Mesenchymal stem cell (in vitro differentiated cells and primary cell): Measurements from ENCODE around the gene GJC2.
A peak's percentile ranks its signal among the peaks of the same experiment; 100 is the strongest.

Source experiments
- DNase-seq: peaks from one replicate; pipeline ENCODE4 v3.0.0-alpha.2; 2013
- H2AFZ ChIP-seq: one replicate; pipeline ENCODE4 v1.6.1; 2013; ENCODE audit warnings: low read depth, mild to moderate bottlenecking, control low read depth, inconsistent platforms, low read length, moderate library complexity
- H2AK5ac ChIP-seq: 2 replicates; pipeline ENCODE4 v1.6.1; 2013; ENCODE audit warnings: low read length, moderate library complexity, mild to moderate bottlenecking, inconsistent platforms; ENCODE audit not compliant: severe bottlenecking
- H2BK120ac ChIP-seq: one replicate; pipeline ENCODE4 v1.6.1; 2013; ENCODE audit warnings: low read depth, mild to moderate bottlenecking, inconsistent platforms, low read length, moderate library complexity
- H2BK12ac ChIP-seq, 2 experiments: one replicate each; pipeline ENCODE4 v1.6.1; 2013; ENCODE audit warnings: inconsistent platforms in 2 of 2, low read length in 2 of 2, mild to moderate bottlenecking in 2 of 2, moderate library complexity in 2 of 2, control low read depth in 1 of 2
- H2BK15ac ChIP-seq: one replicate; pipeline ENCODE4 v1.6.1; 2013; ENCODE audit warnings: mild to moderate bottlenecking, low read depth, inconsistent platforms; ENCODE audit not compliant: poor library complexity, severe bottlenecking
- H2BK5ac ChIP-seq: 2 replicates; pipeline ENCODE4 v1.6.1; 2013; ENCODE audit warnings: low read depth, mild to moderate bottlenecking, low read length, control low read depth, inconsistent platforms; ENCODE audit not compliant: poor library complexity, severe bottlenecking
- H3K14ac ChIP-seq, 2 experiments: one replicate each; pipeline ENCODE4 v1.6.1; 2013; ENCODE audit warnings: inconsistent platforms in 2 of 2, low read length in 2 of 2, control low read depth in 1 of 2, mild to moderate bottlenecking in 1 of 2, moderate library complexity in 1 of 2
- H3K18ac ChIP-seq, 2 experiments: one replicate each; pipeline ENCODE4 v1.6.1; 2013; ENCODE audit warnings: inconsistent platforms in 2 of 2, low read length in 2 of 2, control low read depth in 1 of 2, low read depth in 1 of 2, mild to moderate bottlenecking in 1 of 2
- H3K23ac ChIP-seq, 2 experiments: one replicate each; pipeline ENCODE4 v1.6.1; 2013; ENCODE audit warnings: inconsistent platforms in 2 of 2, low read length in 2 of 2, mild to moderate bottlenecking in 2 of 2, moderate library complexity in 2 of 2, control low read depth in 1 of 2
- H3K27ac ChIP-seq: 2 replicates; pipeline ENCODE4 v1.5.1; 2013; ENCODE audit warnings: mild to moderate bottlenecking, moderate library complexity, low read length, control low read depth, inconsistent platforms; ENCODE audit not compliant: poor library complexity, severe bottlenecking
- H3K27me3 ChIP-seq, 2 experiments: 2 replicates each; pipeline versions ENCODE4 v1.6.1 to v1.7.0; 2013; ENCODE audit warnings: low read length in 2 of 2, mild to moderate bottlenecking in 2 of 2, moderate library complexity in 2 of 2, control low read depth in 1 of 2, inconsistent platforms in 1 of 2; ENCODE audit not compliant: control insufficient read depth in 1 of 2, insufficient read depth in 1 of 2
- H3K36me3 ChIP-seq, 2 experiments: 2 replicates each; pipeline versions ENCODE4 v1.6.1 to v1.7.0; 2013; ENCODE audit warnings: low read length in 2 of 2, control low read depth in 1 of 2, inconsistent platforms in 1 of 2, low read depth in 1 of 2, mild to moderate bottlenecking in 1 of 2; ENCODE audit not compliant: insufficient read depth in 2 of 2, control insufficient read depth in 1 of 2
- H3K4ac ChIP-seq, 2 experiments: one replicate each; pipeline ENCODE4 v1.6.1; 2013; ENCODE audit warnings: inconsistent platforms in 2 of 2, low read length in 2 of 2, mild to moderate bottlenecking in 2 of 2, moderate library complexity in 2 of 2, control low read depth in 1 of 2, low read depth in 1 of 2
- H3K4me1 ChIP-seq: 2 replicates; pipeline ENCODE4 v1.6.1; 2013; ENCODE audit warnings: low read depth, low read length, control low read depth; ENCODE audit not compliant: control insufficient read depth, insufficient read depth
- H3K4me2 ChIP-seq: 2 replicates; pipeline ENCODE4 v1.6.1; 2013; ENCODE audit warnings: low read length, mild to moderate bottlenecking, inconsistent platforms; ENCODE audit not compliant: poor library complexity, severe bottlenecking
- H3K4me3 ChIP-seq, 2 experiments: 2 replicates each; pipeline versions ENCODE4 v1.5.1 to v1.7.0; 2013; ENCODE audit warnings: low read length in 2 of 2, mild to moderate bottlenecking in 2 of 2, control low read depth in 1 of 2, low read depth in 1 of 2; ENCODE audit not compliant: insufficient read depth in 1 of 2
- H3K79me1 ChIP-seq: replicated peaks from 2 replicates; pipeline ENCODE4 v1.6.1; 2013; ENCODE audit warnings: mild to moderate bottlenecking, control low read depth, low read length, inconsistent platforms; ENCODE audit not compliant: poor library complexity, severe bottlenecking
- H3K9ac ChIP-seq: 2 replicates; pipeline ENCODE4 v1.7.0; 2013; ENCODE audit warnings: mild to moderate bottlenecking, low read length, moderate library complexity
- H3K9me3 ChIP-seq: 2 replicates; pipeline ENCODE4 v1.7.0; 2013; ENCODE audit warnings: mild to moderate bottlenecking, low read length; ENCODE audit not compliant: control insufficient read depth
- H4K8ac ChIP-seq: one replicate; pipeline ENCODE4 v1.6.1; 2013; ENCODE audit warnings: inconsistent platforms, mild to moderate bottlenecking, low read length, moderate library complexity
- H4K91ac ChIP-seq: one replicate; pipeline ENCODE4 v1.6.1; 2013; ENCODE audit warnings: mild to moderate bottlenecking, low read length, inconsistent platforms
- WGBS: methylation state at CpG from one replicate; pipeline ENCODE4 v1.1.7; 2013; ENCODE audit warnings: mixed read lengths; 5-methylcytosine and 5-hydroxymethylcytosine counted together

The GJC2 gene

GRCh38 chr1:228125185-228125584 is 24.5 kb upstream of the GJC2 start:
- Histone ChIP-seq H2AK5ac (no peak overlapping the region), H2BK120ac (no peak overlapping the region), H3K79me1 (no peaks in the 10 kb centered on the region), H3K4me1 (no peaks in the 10 kb centered on the region), H2BK15ac (no peak overlapping the region), H3K27ac (no peak overlapping the region), H3K4me2 (no peak overlapping the region), H3K23ac (no peak overlapping the region), H3K4ac (no peak overlapping the region), H2BK12ac (no peak overlapping the region), H2BK5ac (no peak overlapping the region), H3K18ac (no peak overlapping the region), H3K4me3 (no peak overlapping the region), H4K8ac (no peak overlapping the region), H3K9me3 (no peaks in the 10 kb centered on the region), H3K36me3 (no peaks in the 10 kb centered on the region), H3K27me3 (peaks cover 8 to 42% of the 10 kb centered on the region in 2 experiments), H4K91ac (no peak overlapping the region), H3K9ac (no peak overlapping the region), H3K14ac (no peak overlapping the region), H2AFZ (no peak overlapping the region)
- 67% methylated on average over 5 of the region's 5 CpGs for WGBS
- no peak for DNase-seq

GRCh38 chr1:228131766-228132165 is 18.0 kb upstream of the GJC2 start:
- H3K23ac ChIP-seq: no peak overlapping the region
- H3K4me3 ChIP-seq: no peak overlapping the region
- H3K27me3 ChIP-seq: peaks cover 29 to 39% of the 10 kb centered on the region in 2 experiments
- no peak overlapping the region for H3K4ac ChIP-seq
- H3K4me2 ChIP-seq: no peak overlapping the region
- no peak overlapping the region for H2AK5ac ChIP-seq
- no peaks in the 10 kb centered on the region for H3K9me3 ChIP-seq
- H3K27ac ChIP-seq: no peak overlapping the region
- WGBS: 71% methylated on average over 2 of the region's 2 CpGs
- H2BK120ac ChIP-seq: no peak overlapping the region
- H3K79me1 ChIP-seq: no peaks in the 10 kb centered on the region
- DNase-seq: no peak
- H2AFZ ChIP-seq: no peak overlapping the region
- H2BK12ac ChIP-seq: no peak overlapping the region
- H2BK15ac ChIP-seq: no peak overlapping the region
- H4K91ac ChIP-seq: no peak overlapping the region
- no peaks in the 10 kb centered on the region for H3K4me1 ChIP-seq
- H2BK5ac ChIP-seq: no peak overlapping the region
- H3K14ac ChIP-seq: no peak overlapping the region
- H3K18ac ChIP-seq: no peak overlapping the region
- no peak overlapping the region for H3K9ac ChIP-seq
- H3K36me3 ChIP-seq: no peaks in the 10 kb centered on the region
- no peak overlapping the region for H4K8ac ChIP-seq

GRCh38 chr1:228134591-228134990 is 15.1 kb upstream of the GJC2 start:
- no peaks in the 10 kb centered on the region for H3K79me1 ChIP-seq
- H3K23ac ChIP-seq: no peak overlapping the region
- DNase-seq: no peak
- no peaks in the 10 kb centered on the region for H3K9me3 ChIP-seq
- no peak overlapping the region for H3K9ac ChIP-seq
- H3K27ac ChIP-seq: no peak overlapping the region
- H3K27me3 ChIP-seq: peaks cover 24 to 40% of the 10 kb centered on the region in 2 experiments
- H4K8ac ChIP-seq: no peak overlapping the region
- no peak overlapping the region for H2BK120ac ChIP-seq
- H3K18ac ChIP-seq: no peak overlapping the region
- peak overlapping the region in 1 of 2 experiments; percentile 15 for H3K14ac ChIP-seq
- 88% methylated on average over 12 of the region's 12 CpGs for WGBS
- H2AK5ac ChIP-seq: no peak overlapping the region
- peaks cover 2% of the 10 kb centered on the region for H3K4me1 ChIP-seq
- no peak overlapping the region for H2BK12ac ChIP-seq
- H2AFZ ChIP-seq: no peak overlapping the region
- H3K4me2 ChIP-seq: no peak overlapping the region
- H4K91ac ChIP-seq: no peak overlapping the region
- H3K4ac ChIP-seq: no peak overlapping the region
- no peak overlapping the region for H2BK5ac ChIP-seq
- H3K36me3 ChIP-seq: no peaks in the 10 kb centered on the region
- H3K4me3 ChIP-seq: peak overlapping the region in 1 of 2 experiments; percentile 2
- no peak overlapping the region for H2BK15ac ChIP-seq

- peaks cover 0 to 6% of the 10 kb centered on the region in 2 experiments for H3K36me3 ChIP-seq
- no peak overlapping the region for H3K23ac ChIP-seq
- 60% methylated on average over 1 of the region's 1 CpG for WGBS
Observed at GRCh38 chr1:228136901-228137300, 12.8 kb upstream of the GJC2 start.

More at GRCh38 chr1:228136901-228137300, 12.8 kb upstream of the GJC2 start:
- no peak overlapping the region for H4K8ac ChIP-seq
- H3K4me3 ChIP-seq: no peak overlapping the region
- no peaks in the 10 kb centered on the region for H3K79me1 ChIP-seq
- H3K27ac ChIP-seq: no peak overlapping the region
- H2BK12ac ChIP-seq: no peak overlapping the region
- DNase-seq: no peak
- H3K4ac ChIP-seq: no peak overlapping the region
- no peak overlapping the region for H3K14ac ChIP-seq
- no peak overlapping the region for H2AFZ ChIP-seq
- H3K9me3 ChIP-seq: no peaks in the 10 kb centered on the region
- no peak overlapping the region for H2BK120ac ChIP-seq
- H2AK5ac ChIP-seq: no peak overlapping the region
- no peak overlapping the region for H3K9ac ChIP-seq
- no peak overlapping the region for H3K4me2 ChIP-seq
- H3K18ac ChIP-seq: no peak overlapping the region
- no peak overlapping the region for H2BK5ac ChIP-seq
- H3K4me1 ChIP-seq: peaks cover 10% of the 10 kb centered on the region
- no peak overlapping the region for H4K91ac ChIP-seq
- H3K27me3 ChIP-seq: peaks cover 24 to 34% of the 10 kb centered on the region in 2 experiments
- H2BK15ac ChIP-seq: no peak overlapping the region
